Fibroblast of the aortic adventitia (primary cell): ENCODE data around the gene ADCY9. TPM values are rescaled to one million over a fixed set of nuclear protein-coding genes. Genes with fewer than 3 reads are reported as not detected.
A peak's percentile ranks its signal among the peaks of the same experiment; 100 is the strongest.
"Not testable (repeated sequence)": the region's sequence is repeated elsewhere in the genome, so short reads cannot be mapped to it uniquely, and the experiment has no call there.

Source experiments
- DNase-seq: peaks from one replicate; pipeline ENCODE4 v3.0.0-alpha.2; 2010; ENCODE audit warnings: low read depth
- H3K4me3 ChIP-seq: 2 replicates; pipeline ENCODE4 v1.5.1; 2011; ENCODE audit warnings: low read depth, mild to moderate bottlenecking, control low read depth, low read length, moderate library complexity
- total RNA-seq: library from RNA; depleted of rRNA; stranded (reverse); fragments of >200 nt; gene quantifications from 2 replicates; pipeline ENCODE4 v1.2.3, GENCODE V29; 2012; ENCODE audit warnings: low replicate concordance
- TF ChIP-seq, protein P1 (sequence below): IDR thresholded peaks from 2 replicates; pipeline ENCODE4 v1.5.1; 2011; ENCODE audit warnings: mild to moderate bottlenecking, low read length, control low read depth, inconsistent platforms; ENCODE audit not compliant: insufficient read depth

ADCY9 gene
- total RNA-seq, 1 donor, result 23.6 TPM

DNA sequence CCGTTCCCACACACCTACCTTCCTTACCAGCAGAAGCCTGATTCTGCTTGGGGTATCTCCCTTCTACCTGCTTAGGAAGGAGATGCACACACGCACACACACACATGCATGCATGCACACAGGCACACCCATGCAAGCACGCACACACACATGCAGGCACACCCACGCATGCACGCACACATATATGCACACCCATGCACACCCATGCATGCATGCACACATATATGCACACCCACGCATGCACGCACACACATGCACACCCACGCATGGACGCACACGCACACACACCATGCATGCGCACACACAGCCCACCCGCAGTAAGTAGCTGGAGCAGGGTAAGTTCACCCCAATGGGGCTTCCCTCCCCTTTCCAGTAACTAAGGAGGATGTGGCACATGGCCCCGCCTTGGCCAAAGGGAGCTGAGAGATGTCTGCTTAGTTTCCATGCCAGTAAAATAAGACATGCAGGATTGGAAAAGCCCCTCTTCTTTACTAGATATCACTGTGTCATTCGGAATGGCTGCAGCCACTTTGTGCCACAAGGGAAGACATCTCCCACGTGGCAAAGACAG, 33.7 kb downstream of the ADCY9 start:
- TF ChIP-seq, protein P1, sequence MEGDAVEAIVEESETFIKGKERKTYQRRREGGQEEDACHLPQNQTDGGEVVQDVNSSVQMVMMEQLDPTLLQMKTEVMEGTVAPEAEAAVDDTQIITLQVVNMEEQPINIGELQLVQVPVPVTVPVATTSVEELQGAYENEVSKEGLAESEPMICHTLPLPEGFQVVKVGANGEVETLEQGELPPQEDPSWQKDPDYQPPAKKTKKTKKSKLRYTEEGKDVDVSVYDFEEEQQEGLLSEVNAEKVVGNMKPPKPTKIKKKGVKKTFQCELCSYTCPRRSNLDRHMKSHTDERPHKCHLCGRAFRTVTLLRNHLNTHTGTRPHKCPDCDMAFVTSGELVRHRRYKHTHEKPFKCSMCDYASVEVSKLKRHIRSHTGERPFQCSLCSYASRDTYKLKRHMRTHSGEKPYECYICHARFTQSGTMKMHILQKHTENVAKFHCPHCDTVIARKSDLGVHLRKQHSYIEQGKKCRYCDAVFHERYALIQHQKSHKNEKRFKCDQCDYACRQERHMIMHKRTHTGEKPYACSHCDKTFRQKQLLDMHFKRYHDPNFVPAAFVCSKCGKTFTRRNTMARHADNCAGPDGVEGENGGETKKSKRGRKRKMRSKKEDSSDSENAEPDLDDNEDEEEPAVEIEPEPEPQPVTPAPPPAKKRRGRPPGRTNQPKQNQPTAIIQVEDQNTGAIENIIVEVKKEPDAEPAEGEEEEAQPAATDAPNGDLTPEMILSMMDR, result no peak
- DNase-seq, result no peak

DNA sequence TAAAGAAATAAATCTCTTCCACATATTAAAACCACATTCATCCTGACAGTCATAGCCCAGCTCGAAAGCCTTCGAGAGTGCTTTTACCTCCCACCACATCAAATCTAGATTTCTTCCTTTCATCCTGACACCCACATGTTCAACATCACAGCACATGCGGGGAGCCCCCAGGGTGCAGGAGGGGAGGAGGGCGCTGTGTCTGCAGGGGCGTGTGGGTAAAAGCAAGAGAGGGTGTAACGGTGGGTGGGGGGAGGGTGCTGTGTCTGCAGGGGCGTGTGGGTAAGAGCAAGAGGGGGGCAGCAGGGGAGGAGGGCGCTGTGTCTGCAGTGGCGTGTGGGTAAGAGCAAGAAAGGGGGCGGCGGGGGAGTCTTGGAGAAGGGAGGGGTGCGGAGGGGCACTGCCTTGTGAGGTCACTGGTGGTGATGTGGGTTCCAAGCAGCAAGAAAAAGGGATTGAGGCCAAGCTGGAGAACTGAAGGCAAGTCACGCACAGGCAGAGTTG, 34.7 kb downstream of the ADCY9 start:
- DNase-seq, result peak; percentile 67
- TF ChIP-seq, protein P1, result no peak
- no peak overlapping the region for H3K4me3 ChIP-seq

More for the DNA sequence above, 33.7 kb downstream of the ADCY9 start:
- H3K4me3 ChIP-seq, result no peak overlapping the region

DNA sequence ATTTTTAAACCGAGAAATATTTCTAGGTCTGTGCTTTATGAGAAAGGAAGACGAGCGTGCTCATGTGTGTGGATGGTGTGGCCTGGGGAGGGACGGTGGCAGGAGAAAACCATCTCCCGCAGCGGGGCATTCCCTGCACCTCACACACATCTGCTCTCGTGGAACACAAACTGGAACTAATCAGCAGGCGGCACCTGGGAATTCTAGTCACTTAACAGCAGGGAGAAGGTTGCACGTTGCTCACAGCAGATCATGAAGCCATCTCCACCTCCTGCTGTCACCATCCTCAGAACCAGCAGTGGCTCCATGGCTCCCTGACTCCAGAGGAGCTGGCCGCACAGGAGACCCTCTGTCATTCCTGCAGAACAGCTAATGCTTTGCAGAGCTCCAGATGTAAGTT, 35.2 kb downstream of the ADCY9 start:
- TF ChIP-seq, protein P1, result no peak
- no peak overlapping the region for H3K4me3 ChIP-seq
- no peak for DNase-seq

DNA sequence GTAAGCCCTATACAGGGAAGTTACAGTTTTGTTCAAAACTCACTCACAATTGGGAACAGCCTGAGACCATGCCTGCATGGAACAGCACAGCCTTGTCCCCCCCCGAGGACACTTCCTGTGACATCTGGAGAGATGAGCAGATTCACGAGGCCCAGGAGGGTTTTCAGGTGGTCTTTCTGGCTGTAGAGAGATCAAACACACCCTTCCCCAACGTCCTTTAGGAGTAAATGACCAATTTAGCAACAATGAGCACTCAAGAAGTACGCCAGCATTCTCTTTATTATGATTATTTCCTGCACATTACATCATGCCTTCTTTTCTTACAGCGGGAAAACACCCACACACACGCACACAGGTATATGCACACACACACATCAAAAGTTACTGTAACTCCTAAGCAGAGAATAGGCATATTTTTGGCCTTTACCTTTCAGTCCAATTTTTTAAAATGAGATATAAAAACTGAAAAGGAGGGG, 39.0 kb downstream of the ADCY9 start:
- DNase-seq, result no peak
- no peak overlapping the region for H3K4me3 ChIP-seq
- TF ChIP-seq, protein P1, result no peak

DNA sequence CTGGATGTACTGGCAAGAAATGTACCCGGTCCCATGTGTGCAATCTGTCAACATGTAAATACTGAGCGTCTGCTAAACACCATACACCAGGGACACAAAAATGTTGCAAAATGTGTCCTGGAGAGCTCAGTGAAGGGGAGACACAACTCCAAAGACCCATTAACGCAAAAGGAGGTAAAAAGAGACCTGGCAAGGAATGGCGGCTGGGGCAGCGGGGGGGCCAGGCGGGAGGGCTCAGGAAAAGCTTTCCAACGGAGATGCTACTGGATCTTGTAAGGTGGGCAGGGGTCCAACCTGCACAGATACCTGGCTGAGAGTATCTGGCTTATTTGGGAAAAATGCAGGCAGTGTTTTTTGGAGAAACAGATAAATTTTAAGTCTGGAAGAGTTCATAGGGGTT, 40.7 kb downstream of the ADCY9 start:
- TF ChIP-seq, protein P1, result no peak
- no peak overlapping the region for H3K4me3 ChIP-seq
- no peak for DNase-seq

DNA sequence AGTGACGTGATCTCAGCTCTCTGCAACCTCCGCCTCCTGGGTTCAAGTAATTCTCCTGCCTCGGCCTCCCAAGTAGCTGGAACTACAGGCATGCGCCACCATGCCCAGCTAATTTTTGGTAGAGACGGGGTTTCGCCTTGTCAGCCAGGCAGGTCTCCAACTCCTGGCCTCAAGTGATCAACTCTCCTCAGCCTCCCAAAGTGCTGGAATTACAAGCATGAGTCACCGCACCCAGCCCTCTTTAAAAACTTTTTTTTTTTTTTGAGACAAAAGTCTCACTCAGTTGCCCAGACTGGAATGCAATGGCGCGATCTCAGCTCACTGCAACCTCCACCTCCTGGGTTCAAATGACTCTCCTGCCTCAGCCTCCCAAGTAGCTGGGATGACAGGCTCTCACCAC, 43.1 kb downstream of the ADCY9 start:
- H3K4me3 ChIP-seq, result not testable (repeated sequence)
- peak; percentile 38 for DNase-seq

DNA sequence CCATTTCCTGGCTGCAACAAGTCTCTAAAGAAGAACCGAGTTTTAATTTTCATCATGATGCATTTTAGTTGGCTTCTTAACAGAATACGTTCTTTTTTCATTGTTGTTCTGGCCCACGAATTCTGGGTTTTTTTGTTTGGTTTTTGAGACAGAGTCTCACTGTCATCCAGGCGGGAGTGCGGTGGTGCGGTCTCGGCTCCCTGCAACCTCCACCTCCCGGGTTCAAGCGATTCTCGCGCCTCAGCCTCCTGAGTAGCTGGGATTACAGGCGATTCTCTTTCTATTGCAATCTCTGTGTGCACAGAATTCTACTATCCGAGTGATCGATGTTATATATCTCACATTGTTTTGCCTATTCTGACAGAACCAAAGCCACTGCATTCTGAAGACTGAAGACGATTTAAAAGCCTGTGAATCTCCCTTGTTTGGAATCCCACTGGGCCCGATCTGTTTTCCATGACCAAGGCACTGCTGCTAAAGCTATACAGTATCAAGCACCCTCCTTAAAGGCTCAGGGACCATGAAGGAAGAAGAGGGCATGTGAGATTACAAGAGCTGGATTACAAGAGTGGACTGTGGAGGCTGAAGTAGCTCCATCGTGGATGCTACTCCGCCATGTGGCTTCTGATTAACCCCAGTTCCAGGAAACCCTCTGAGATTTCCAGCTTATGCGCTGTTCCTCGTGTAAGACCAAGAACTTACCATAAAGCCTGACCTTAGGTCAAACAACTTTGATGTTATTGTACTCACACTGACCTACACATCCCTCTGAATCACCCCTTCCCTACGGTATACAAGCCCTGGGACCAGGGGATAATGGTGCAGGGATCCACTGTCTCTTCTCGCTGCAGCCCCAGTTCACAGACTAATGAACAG, 44.3 kb downstream of the ADCY9 start:
- no peak overlapping the region for H3K4me3 ChIP-seq
- TF ChIP-seq, protein P1, result no peak
- no peak for DNase-seq
